ENCODE measurements around the gene RAVER2. TPM values are rescaled to one million over a fixed set of nuclear protein-coding genes. Genes with fewer than 3 reads are reported as not detected.

The RAVER2 gene
- total and polyA plus RNA-seq, 2 experiments from 2014 or later: 7.8 to 24.6 TPM

- TF ChIP-seq ZNF462 (CRISPR knock-in tag; IDR thresholded peaks at IDR 0.05) (no peak), CREB1 (CRISPR knock-in tag; IDR thresholded peaks at IDR 0.05; ENCODE audit: low read depth) (no peak), EZH2 (IDR thresholded peaks at IDR 0.05; ENCODE audit: low read depth, unreplicated experiment) (no peak), ZNF331 (CRISPR knock-in tag; IDR thresholded peaks at IDR 0.05; ENCODE audit: low read depth) (no peak)
These were observed 119.4 kb downstream of the RAVER2 start (continued) for GRCh38 chr1:64864018-64864940.

DNA sequence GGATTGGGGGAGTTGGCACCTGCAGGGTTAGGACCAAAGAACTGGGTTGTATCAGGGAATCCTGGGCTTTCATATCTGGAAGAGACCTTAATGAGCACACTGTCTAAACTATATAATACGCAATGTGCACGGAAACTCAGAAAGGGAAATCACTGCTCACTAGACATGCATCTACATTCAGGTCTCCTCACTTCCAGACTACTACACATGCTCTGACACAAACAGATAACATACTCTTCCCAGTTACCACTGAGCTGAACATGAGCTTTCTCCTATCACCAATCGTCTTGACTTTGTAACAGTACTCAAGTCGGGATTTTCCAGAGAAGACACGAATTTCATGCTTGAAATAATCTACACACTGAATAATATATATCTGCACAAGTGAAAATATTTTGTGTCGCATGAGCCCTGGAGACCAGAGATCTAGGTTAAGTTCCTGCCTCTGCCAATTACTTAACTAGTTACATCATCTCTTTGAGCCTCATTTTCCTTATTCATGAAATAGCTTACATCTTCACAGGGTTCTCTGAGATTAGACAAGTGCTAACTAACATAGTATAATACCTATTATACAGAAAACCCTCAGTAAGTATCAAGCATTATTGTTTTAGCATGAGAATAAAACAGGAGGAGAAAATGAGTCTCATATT lies 120.4 kb downstream of the RAVER2 start:
- H3K9me2 ChIP-seq (ENCODE audit: insufficient read depth): 0 out of 2 replicates have a peak, but pooled peaks cover 3% of the 10 kb centered on the region
- H3K27me3 ChIP-seq (ENCODE audit: insufficient read depth): no peaks in the 10 kb centered on the region
- no peaks in the 10 kb centered on the region for H3K79me2 ChIP-seq (replicated peaks; ENCODE audit: insufficient read depth)
- no peak overlapping the region for H3K4me3 ChIP-seq
- Mint-ChIP-seq H3K36me3 (ENCODE audit: low read depth) (peaks cover 21% of the 10 kb centered on the region; the same call in 2 of the 3 replicates), H3K27ac (no peak overlapping the region), H3K9me3 (no peaks in the 10 kb centered on the region), H3K27me3 (ENCODE audit: insufficient read depth, low read depth, poor library complexity) (peaks cover 3% of the 10 kb centered on the region), H3K4me1 (peaks cover 14% of the 10 kb centered on the region), H3K4me3 (no peak overlapping the region)
- H3F3A ChIP-seq (replicated peaks; ENCODE audit: low read depth): no peaks in the 10 kb centered on the region
- no peak overlapping the region for H3K27ac ChIP-seq (ENCODE audit: low read depth)
- no peaks in the 10 kb centered on the region for H4K20me1 ChIP-seq (replicated peaks; ENCODE audit: insufficient read depth)
- no peak overlapping the region for H3K4me2 ChIP-seq
- no peak for ATAC-seq
- H3K36me3 ChIP-seq (ENCODE audit: insufficient read depth): 0 out of 2 replicates have a peak, but pooled peaks cover 4% of the 10 kb centered on the region
- DNase-seq (ENCODE audit: low spot score): no peak
- H2AFZ ChIP-seq: no peak overlapping the region
- H3K4me1 ChIP-seq (ENCODE audit: insufficient read depth): peaks cover 9% of the 10 kb centered on the region
- no peak for TF ChIP-seq NANOG (IDR thresholded peaks at IDR 0.05; ENCODE audit: borderline replicate concordance)
- TF ChIP-seq ZNF114 (CRISPR knock-in tag; IDR thresholded peaks at IDR 0.05): no peak
- TF ChIP-seq EZH2 (IDR thresholded peaks at IDR 0.05; ENCODE audit: low read depth, unreplicated experiment): no peak
- TF ChIP-seq, protein P1, sequence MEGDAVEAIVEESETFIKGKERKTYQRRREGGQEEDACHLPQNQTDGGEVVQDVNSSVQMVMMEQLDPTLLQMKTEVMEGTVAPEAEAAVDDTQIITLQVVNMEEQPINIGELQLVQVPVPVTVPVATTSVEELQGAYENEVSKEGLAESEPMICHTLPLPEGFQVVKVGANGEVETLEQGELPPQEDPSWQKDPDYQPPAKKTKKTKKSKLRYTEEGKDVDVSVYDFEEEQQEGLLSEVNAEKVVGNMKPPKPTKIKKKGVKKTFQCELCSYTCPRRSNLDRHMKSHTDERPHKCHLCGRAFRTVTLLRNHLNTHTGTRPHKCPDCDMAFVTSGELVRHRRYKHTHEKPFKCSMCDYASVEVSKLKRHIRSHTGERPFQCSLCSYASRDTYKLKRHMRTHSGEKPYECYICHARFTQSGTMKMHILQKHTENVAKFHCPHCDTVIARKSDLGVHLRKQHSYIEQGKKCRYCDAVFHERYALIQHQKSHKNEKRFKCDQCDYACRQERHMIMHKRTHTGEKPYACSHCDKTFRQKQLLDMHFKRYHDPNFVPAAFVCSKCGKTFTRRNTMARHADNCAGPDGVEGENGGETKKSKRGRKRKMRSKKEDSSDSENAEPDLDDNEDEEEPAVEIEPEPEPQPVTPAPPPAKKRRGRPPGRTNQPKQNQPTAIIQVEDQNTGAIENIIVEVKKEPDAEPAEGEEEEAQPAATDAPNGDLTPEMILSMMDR (conservative IDR thresholded peaks at IDR 0.05; ENCODE audit: low read depth in 2 of 2): no peak
- TF ChIP-seq JUNB (IDR thresholded peaks at IDR 0.05; ENCODE audit: unreplicated experiment): no peak
- TF ChIP-seq, protein P2, sequence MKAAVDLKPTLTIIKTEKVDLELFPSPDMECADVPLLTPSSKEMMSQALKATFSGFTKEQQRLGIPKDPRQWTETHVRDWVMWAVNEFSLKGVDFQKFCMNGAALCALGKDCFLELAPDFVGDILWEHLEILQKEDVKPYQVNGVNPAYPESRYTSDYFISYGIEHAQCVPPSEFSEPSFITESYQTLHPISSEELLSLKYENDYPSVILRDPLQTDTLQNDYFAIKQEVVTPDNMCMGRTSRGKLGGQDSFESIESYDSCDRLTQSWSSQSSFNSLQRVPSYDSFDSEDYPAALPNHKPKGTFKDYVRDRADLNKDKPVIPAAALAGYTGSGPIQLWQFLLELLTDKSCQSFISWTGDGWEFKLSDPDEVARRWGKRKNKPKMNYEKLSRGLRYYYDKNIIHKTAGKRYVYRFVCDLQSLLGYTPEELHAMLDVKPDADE (IDR thresholded peaks at IDR 0.05): no peak
- TF ChIP-seq POLR2AphosphoS5 (IDR thresholded peaks at IDR 0.05; ENCODE audit: low read depth): no peak
- no peak for TF ChIP-seq CREB1 (CRISPR knock-in tag; IDR thresholded peaks at IDR 0.05; ENCODE audit: low read depth)

Data from GM23338 (cell line).